Measurements from ENCODE around the gene EID3. TPM values are rescaled to one million over a fixed set of nuclear protein-coding genes. Genes with fewer than 3 reads are reported as not detected.

The EID3 gene
- total and polyA plus RNA-seq, 2 of the 8 experiments (the other 6 are each of a cell fraction or from before 2014, with no cell fraction given), result 1.2 to 2.8 TPM

GRCh38 chr12:104275689-104276088 lies 27.9 kb upstream of the EID3 start:
- H3K4ac ChIP-seq (replicated peaks; ENCODE audit: insufficient read length, low read depth, low read length), result no peak overlapping the region
- FAIRE-seq (no peak), DNase-seq (ENCODE audit: low read depth in 1 of 2, low spot score in 2 of 2) (no peak)
- H2BK20ac ChIP-seq (ENCODE audit: low read length), result no peak overlapping the region
- POLR2A ChIA-PET (ENCODE audit: partially characterized antibody), result interaction anchor here (8.0 kb wide), 1 partner anchor 11 kb away, joined by 61 read pairs; no protein-coding TSS in a partner anchor
- H4K8ac ChIP-seq (ENCODE audit: extremely low read depth, insufficient read depth, low read length), result no peak overlapping the region
- H3K9ac ChIP-seq (replicated peaks in 1 of 4; ENCODE audit: extremely low read depth in 1 of 4, low read depth in 3 of 4, low read length in 3 of 4), result no peak overlapping the region
- H2AFZ ChIP-seq (ENCODE audit: low read length), result no peak overlapping the region
- H3K23ac ChIP-seq (ENCODE audit: insufficient read length), result no peak overlapping the region
- no peaks in the 10 kb centered on the region for H3K36me3 ChIP-seq (ENCODE audit: control insufficient read depth in 2 of 4, insufficient read depth in 4 of 4, low read length in 3 of 4)
- H3K4me1 ChIP-seq (replicated peaks in 1 of 4; ENCODE audit: control insufficient read depth in 3 of 4, insufficient read depth in 4 of 4, low read length in 3 of 4), result no peaks in the 10 kb centered on the region
- no peak overlapping the region for H3K27ac ChIP-seq (ENCODE audit: low read depth, low read length)
- H3K23me2 ChIP-seq (ENCODE audit: low read depth, low read length), result no peaks in the 10 kb centered on the region
- H2BK12ac ChIP-seq (ENCODE audit: low read depth, low read length), result no peak overlapping the region
- CTCF ChIA-PET (ENCODE audit: partially characterized antibody), result interaction anchor here (0.6 to 2.3 kb wide), 8 partner anchors 9 to 52 kb away, joined by 3 to 7 read pairs (median 4); no protein-coding TSS in a partner anchor
- H2AK5ac ChIP-seq (ENCODE audit: low read depth, low read length), result no peak overlapping the region
- H3K4me2 ChIP-seq (ENCODE audit: insufficient read depth in 1 of 2, low read depth in 2 of 2, low read length in 2 of 2), result no peak overlapping the region
- no peaks in the 10 kb centered on the region for H3K79me2 ChIP-seq (ENCODE audit: control insufficient read depth in 1 of 2, insufficient read depth in 2 of 2, low read length in 2 of 2)
- no peaks in the 10 kb centered on the region for H3K27me3 ChIP-seq (replicated peaks in 1 of 4; ENCODE audit: control insufficient read depth in 3 of 4, extremely low read depth in 1 of 4, insufficient read depth in 3 of 4, low read length in 3 of 4)
- no peak overlapping the region for H2BK5ac ChIP-seq (ENCODE audit: low read depth, low read length)
- H3K4me3 ChIP-seq (ENCODE audit: extremely low read depth in 1 of 4, insufficient read depth in 2 of 4, low read depth in 3 of 4, low read length in 4 of 4), result no peak overlapping the region
- no peak overlapping the region for H2BK120ac ChIP-seq (replicated peaks; ENCODE audit: low read depth, low read length)
- no peak overlapping the region for H4K91ac ChIP-seq (replicated peaks; ENCODE audit: insufficient read length, low read length)
- H4K5ac ChIP-seq (ENCODE audit: insufficient read length, low read depth, low read length), result no peak overlapping the region
- H2BK15ac ChIP-seq (ENCODE audit: low read length), result no peak overlapping the region
- H3K79me1 ChIP-seq (ENCODE audit: low read depth, low read length), result no peaks in the 10 kb centered on the region
- H3K56ac ChIP-seq (replicated peaks; ENCODE audit: insufficient read length, low read depth, low read length), result no peak overlapping the region
- H4K20me1 ChIP-seq (replicated peaks in 1 of 2; ENCODE audit: control insufficient read depth in 1 of 2, insufficient read depth in 2 of 2, low read length in 2 of 2), result no peaks in the 10 kb centered on the region
- H3K9me3 ChIP-seq (ENCODE audit: insufficient read depth in 2 of 2, low read depth in 1 of 2, low read length in 1 of 2), result no peaks in the 10 kb centered on the region
- H3K14ac ChIP-seq (ENCODE audit: insufficient read length), result no peak overlapping the region
- WGBS, 2 experiments (ENCODE audit: extremely low coverage in 1 of 2, insufficient coverage in 1 of 2, insufficient read length in 1 of 2, insufficient replicate concordance in 2 of 2, low coverage in 1 of 2, low lambda C conversion rate in 2 of 2, missing lambda C conversion rate in 1 of 2), result 75% methylated on average over 5 of the region's 5 CpGs; no CpG with 5 or more reads in 1 of the 2 experiments
- no peak overlapping the region for H3K18ac ChIP-seq (ENCODE audit: extremely low read depth, low read length)
- TF ChIP-seq CTCF (IDR thresholded peaks at IDR 0.05; ENCODE audit: control extremely low read depth in 1 of 3, insufficient read depth in 1 of 3, low read depth in 1 of 3, low read length in 3 of 3) (no peak), RBBP5 (IDR thresholded peaks at IDR 0.05; ENCODE audit: borderline replicate concordance, low read depth, low read length) (no peak), SP1 (IDR thresholded peaks at IDR 0.05; ENCODE audit: low read depth, low read length) (no peak), ATF3 (IDR thresholded peaks at IDR 0.05; ENCODE audit: insufficient read depth, low read depth, low read length) (no peak), BCL11A (IDR thresholded peaks at IDR 0.05; ENCODE audit: low read depth in 2 of 2, low read length in 2 of 2) (no peak), KDM4A (IDR thresholded peaks at IDR 0.05; ENCODE audit: low read depth, low read length, severe bottlenecking) (no peak), EGR1 (IDR thresholded peaks at IDR 0.05; ENCODE audit: borderline replicate concordance, low read depth, low read length) (no peak), BRCA1 (IDR thresholded peaks at IDR 0.05; ENCODE audit: low read depth, low read length) (no peak), RAD21 (IDR thresholded peaks at IDR 0.05 in 1 of 2, conservative IDR thresholded peaks at IDR 0.05 in 1 of 2; ENCODE audit: low read depth in 2 of 2, low read length in 2 of 2) (no peak), GTF2F1 (IDR thresholded peaks at IDR 0.05; ENCODE audit: borderline replicate concordance, low read depth, low read length) (no peak), TAF1 (IDR thresholded peaks at IDR 0.05; ENCODE audit: low read depth, low read length) (no peak)
